Progenitor cell of endocrine pancreas (in vitro differentiated cells): ENCODE results near the gene TMC5. TPM values are rescaled to one million over a fixed set of nuclear protein-coding genes. Genes with fewer than 3 reads are reported as not detected.
"Not testable (repeated sequence)": the region's sequence is repeated elsewhere in the genome, so short reads cannot be mapped to it uniquely, and the experiment has no call there.

Experiments
- DNase-seq: peaks from one replicate; pipeline ENCODE4 v3.0.0; 2021; ENCODE audit warnings: low spot score; ENCODE audit not compliant: unreplicated experiment
- H3K27ac Mint-ChIP-seq: 2 replicates; pipeline ENCODE4 v1.8.0; 2021; ENCODE audit warnings: mild to moderate bottlenecking, moderate library complexity, mixed read lengths
- H3K27me3 Mint-ChIP-seq: 2 replicates; pipeline ENCODE4 v1.8.0; 2021; ENCODE audit warnings: mixed read lengths
- H3K36me3 Mint-ChIP-seq: 2 replicates; pipeline ENCODE4 v1.8.0; 2022; ENCODE audit warnings: mixed read lengths; ENCODE audit not compliant: insufficient read depth
- H3K4me1 Mint-ChIP-seq: 2 replicates; pipeline ENCODE4 v1.8.0; 2021; ENCODE audit warnings: low read depth, mixed read lengths
- H3K4me3 Mint-ChIP-seq: 2 replicates; pipeline ENCODE4 v1.8.0; 2021; ENCODE audit warnings: low read depth, mild to moderate bottlenecking, moderate library complexity, mixed read lengths
- H3K9me3 Mint-ChIP-seq: 2 replicates; pipeline ENCODE4 v1.8.0; 2021; ENCODE audit warnings: low read depth, mixed read lengths
- total RNA-seq: library from RNA; stranded (reverse); gene quantifications from 2 replicates; pipeline ENCODE4 v1.2.1, GENCODE V29; 2021
- TF ChIP-seq, protein P1 (sequence below): fragments of 200-600 bp; sonication (generic); IDR thresholded peaks from one replicate; pipeline ENCODE4 v1.5.0; 2021; ENCODE audit warnings: antibody characterized with exemption, mild to moderate bottlenecking; ENCODE audit not compliant: unreplicated experiment

TMC5 gene
- total RNA-seq, 1 donor from 2014 or later = 9.9 TPM

DNA sequence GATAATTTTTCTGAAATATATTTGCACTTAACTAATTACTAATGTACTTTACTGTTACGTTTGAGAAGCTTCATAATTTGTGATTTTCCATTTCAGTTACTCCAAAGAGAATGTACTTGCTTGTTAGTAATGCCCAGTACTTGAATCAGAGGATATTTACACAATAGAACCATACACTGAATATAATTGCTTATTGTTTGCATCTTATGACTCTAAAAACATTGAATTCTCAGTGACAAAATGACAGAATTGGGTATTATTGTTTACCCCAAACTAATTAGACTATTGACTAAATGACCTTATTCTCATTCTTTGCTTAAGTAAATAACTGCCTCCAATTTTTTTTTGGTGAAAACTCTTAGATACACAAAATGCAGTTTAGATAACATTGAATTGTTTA, 114.9 kb downstream of the TMC5 start:
- Mint-ChIP-seq H3K27ac (no peak overlapping the region), H3K36me3 (peaks cover 14% of the 10 kb centered on the region), H3K27me3 (no peaks in the 10 kb centered on the region), H3K4me3 (no peak overlapping the region), H3K9me3 (no peaks in the 10 kb centered on the region), H3K4me1 (no peaks in the 10 kb centered on the region)
- TF ChIP-seq, protein P1, sequence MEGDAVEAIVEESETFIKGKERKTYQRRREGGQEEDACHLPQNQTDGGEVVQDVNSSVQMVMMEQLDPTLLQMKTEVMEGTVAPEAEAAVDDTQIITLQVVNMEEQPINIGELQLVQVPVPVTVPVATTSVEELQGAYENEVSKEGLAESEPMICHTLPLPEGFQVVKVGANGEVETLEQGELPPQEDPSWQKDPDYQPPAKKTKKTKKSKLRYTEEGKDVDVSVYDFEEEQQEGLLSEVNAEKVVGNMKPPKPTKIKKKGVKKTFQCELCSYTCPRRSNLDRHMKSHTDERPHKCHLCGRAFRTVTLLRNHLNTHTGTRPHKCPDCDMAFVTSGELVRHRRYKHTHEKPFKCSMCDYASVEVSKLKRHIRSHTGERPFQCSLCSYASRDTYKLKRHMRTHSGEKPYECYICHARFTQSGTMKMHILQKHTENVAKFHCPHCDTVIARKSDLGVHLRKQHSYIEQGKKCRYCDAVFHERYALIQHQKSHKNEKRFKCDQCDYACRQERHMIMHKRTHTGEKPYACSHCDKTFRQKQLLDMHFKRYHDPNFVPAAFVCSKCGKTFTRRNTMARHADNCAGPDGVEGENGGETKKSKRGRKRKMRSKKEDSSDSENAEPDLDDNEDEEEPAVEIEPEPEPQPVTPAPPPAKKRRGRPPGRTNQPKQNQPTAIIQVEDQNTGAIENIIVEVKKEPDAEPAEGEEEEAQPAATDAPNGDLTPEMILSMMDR = no peak
- DNase-seq = no peak

DNA sequence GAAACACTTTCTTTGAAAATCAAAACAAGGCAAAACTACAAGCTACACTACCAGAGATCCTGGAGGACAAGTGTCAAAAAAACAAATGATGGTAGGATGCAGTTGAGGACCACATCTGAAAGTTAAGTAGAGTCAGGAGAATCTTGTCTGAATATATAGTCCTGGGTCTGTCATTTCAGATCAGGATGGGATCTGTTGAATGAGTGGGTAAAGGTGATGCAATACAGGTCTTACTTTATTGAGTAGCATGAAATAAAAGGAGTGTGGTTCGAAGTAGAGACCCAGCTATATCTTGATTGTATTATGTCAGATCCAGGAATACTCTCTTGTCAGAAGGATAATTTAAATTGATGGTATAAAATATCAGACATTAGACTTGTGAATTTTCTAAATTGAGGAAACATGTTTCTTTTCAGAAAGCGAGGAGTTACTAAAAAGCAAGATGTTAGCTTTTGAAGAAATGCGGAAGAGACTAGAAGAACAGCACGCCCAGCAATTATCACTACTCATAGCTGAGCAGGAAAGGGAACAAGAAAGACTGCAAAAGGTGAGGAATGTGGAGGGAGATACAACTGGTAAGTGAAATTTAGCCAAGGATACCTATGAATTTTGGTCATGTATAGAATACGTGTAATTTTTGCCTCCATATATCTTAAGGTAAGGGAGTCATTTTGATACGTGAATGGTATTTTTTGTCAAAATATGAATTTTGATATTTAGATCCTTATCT, 122.7 kb downstream of the TMC5 start:
- no peak for DNase-seq
- H3K27ac Mint-ChIP-seq = no peak overlapping the region
- peaks cover 32% of the 10 kb centered on the region for H3K36me3 Mint-ChIP-seq
- TF ChIP-seq, protein P1 = no peak
- peaks cover 7% of the 10 kb centered on the region for H3K9me3 Mint-ChIP-seq
- no peak overlapping the region for H3K4me3 Mint-ChIP-seq
- no peaks in the 10 kb centered on the region for H3K4me1 Mint-ChIP-seq
- no peaks in the 10 kb centered on the region for H3K27me3 Mint-ChIP-seq

DNA sequence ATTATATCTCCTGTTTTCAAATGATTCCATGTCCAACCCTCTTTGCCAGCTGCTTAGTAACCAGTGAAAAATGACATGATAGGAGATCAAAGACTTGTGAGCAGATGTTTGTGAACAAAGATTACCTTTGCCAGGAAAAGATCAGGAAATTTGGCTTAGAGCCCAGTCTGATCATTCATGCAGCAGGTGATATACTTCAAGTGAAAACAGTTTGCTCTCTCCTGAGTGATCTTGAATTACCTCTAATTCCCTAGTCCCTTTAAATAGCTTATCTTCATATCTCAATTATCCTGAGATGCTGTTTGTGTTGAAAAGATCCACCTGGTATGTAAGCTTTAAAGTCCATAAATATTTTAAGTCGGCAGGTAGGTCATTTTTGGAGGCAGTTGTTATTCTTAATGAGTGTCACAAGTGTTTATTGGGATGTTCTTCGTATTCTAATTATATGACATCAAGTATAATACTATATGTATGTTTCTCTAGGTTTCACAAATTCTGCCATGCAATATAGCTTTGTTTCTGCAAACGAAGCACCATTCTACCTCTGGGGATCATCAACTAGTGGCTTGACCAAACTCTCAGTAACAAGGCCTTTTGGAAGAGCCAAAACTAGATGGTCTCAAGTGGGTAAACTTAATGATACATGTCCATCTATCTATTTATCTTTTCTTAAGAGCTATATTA, 124.6 kb downstream of the TMC5 start:
- H3K27ac Mint-ChIP-seq = no peak overlapping the region
- H3K9me3 Mint-ChIP-seq = peaks cover 7% of the 10 kb centered on the region
- no peak overlapping the region for H3K4me3 Mint-ChIP-seq
- TF ChIP-seq, protein P1 = no peak
- no peak for DNase-seq
- H3K27me3 Mint-ChIP-seq = no peaks in the 10 kb centered on the region
- peaks cover 31% of the 10 kb centered on the region for H3K36me3 Mint-ChIP-seq
- H3K4me1 Mint-ChIP-seq = no peaks in the 10 kb centered on the region

DNA sequence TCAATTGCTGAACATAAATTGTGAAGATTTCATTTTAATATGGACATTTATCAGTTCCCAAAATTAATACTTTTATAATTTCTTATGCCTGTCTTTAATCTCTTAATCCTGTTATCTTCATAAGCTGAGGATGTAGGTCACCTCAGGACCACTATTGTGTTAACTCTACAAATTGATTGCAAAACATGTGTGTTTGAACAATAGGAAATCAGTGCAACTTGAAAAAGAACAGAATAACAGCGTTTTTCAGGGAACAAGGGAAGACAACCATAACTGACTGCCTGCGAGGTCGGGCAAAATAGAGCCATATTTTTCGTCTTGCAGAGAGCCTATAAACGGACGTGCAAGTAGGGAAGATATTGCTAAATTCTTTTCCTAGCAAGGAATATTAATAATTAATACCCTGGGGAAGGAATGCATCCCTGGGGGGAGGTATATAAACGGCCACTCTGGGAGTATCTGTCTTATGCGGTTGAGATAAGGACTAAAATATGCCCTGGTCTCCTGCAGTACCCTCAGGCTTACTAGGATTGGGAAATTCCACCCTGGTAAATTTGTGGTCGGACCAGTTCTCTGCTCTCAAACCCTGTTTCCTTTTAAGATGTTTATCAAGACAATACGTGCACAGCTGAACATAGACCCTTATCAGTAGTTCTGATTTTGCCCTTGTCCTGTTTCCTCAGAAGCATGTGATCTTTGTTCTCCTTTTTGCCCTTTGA, 125.8 kb downstream of the TMC5 start:
- H3K4me3 Mint-ChIP-seq, H3K9me3 Mint-ChIP-seq, DNase-seq, H3K4me1 Mint-ChIP-seq, H3K27me3 Mint-ChIP-seq: not testable (repeated sequence)
- peaks cover 31% of the 10 kb centered on the region for H3K36me3 Mint-ChIP-seq
- peak overlapping the region; percentile 25 for H3K27ac Mint-ChIP-seq

DNA sequence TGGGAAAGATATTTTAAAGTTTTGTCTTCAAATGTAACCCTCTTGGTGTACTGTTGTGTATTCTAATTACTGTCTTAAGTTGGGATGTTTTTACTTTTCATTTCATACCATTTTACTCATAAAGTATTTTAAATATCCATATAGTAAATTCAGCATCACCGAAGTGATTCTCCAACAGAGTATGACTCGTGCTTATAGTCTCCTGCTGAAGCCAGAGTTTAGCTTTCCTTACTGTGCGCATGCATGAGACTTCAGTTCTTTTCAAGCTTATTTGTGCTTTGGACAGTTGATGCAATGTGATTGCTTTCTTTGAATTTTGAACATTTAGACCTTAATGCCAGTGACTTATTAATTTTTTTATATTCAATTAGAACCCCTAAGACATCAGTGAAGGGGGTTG, 130.5 kb downstream of the TMC5 start:
- DNase-seq = no peak
- Mint-ChIP-seq H3K4me1 (no peaks in the 10 kb centered on the region), H3K36me3 (peaks cover 12% of the 10 kb centered on the region), H3K9me3 (peaks cover 6% of the 10 kb centered on the region), H3K27me3 (no peaks in the 10 kb centered on the region), H3K4me3 (no peak overlapping the region), H3K27ac (no peak overlapping the region)
- TF ChIP-seq, protein P1 = no peak

Other genes with a start within 250 kb of the TMC5 start
- gene SYT17, start 249.6 kb upstream of the TMC5 start, total RNA-seq = 6.6 and 10.7 TPM in 2 replicates
- gene CLEC19A, start 132.2 kb upstream of the TMC5 start, total RNA-seq = not detected in 2 replicates
- gene GDE1, start 104.2 kb downstream of the TMC5 start, total RNA-seq = 110 and 116 TPM in 2 replicates
- gene CCP110, start 106.1 kb downstream of the TMC5 start, total RNA-seq = 24.8 and 25.5 TPM in 2 replicates
- gene VPS35L, start 137.8 kb downstream of the TMC5 start, total RNA-seq = 82.7 and 88.4 TPM in 2 replicates